ENCODE data around the gene ARHGAP33.

The ARHGAP33 gene

DNA sequence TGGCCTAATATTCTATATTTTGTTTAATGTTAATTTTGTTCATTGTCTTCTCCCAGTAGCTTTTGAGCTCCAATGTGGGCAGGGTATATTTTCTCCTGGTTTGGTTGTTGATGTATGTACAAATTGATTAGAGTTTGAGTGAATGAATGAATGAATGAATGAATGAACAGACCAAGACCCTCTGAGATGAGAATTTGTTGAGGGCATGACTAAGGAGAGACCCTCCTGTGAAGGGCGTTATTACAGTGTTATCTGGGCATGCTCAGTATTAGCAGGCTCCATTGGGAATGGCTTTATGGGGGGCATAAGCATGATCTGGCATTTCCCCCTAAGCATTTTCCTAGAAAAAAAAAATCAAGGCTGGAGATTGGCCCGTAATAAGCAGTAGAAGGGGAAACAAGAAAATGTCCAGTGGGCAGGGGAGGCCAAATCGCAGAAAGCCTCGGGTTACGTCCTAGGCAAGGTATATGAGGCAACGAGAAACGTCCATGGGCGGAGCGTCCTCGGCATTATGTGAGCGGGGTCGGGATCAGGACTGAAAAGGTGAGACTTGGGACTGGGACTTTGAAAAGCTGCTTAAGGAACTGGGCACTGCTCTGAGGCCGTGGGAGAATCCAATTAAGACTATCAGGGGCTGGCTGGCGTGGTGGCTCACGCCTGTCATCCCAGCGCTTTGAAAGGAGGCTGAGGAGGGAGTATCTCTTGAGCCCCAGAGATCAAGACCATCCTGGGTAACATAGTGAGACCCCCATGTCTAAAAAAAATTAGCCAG, 904 bp upstream of the ARHGAP33 start:
- DNase-seq (ENCODE audit: insufficient read length, low spot score) = no peak
- no peak for FAIRE-seq
- TF ChIP-seq POLR2A (IDR thresholded peaks at IDR 0.05; ENCODE audit: low read depth, low read length) = no peak

DNA sequence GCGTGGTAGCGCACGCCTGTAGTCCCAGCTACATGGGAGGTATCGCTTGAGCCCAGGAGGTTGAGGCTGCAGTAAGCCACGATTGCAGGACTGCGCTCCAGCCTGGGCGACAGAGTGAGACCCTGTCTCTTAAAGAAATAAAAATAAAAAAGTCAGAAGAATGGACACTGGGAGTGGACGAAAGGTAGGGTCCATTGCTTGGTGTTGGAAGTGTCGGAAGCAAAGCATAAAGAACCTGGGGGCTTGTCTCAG, 392 bp upstream of the ARHGAP33 start:
- FAIRE-seq = no peak
- TF ChIP-seq POLR2A (IDR thresholded peaks at IDR 0.05; ENCODE audit: low read depth, low read length) = no peak
- DNase-seq (ENCODE audit: insufficient read length, low spot score) = no peak

DNA sequence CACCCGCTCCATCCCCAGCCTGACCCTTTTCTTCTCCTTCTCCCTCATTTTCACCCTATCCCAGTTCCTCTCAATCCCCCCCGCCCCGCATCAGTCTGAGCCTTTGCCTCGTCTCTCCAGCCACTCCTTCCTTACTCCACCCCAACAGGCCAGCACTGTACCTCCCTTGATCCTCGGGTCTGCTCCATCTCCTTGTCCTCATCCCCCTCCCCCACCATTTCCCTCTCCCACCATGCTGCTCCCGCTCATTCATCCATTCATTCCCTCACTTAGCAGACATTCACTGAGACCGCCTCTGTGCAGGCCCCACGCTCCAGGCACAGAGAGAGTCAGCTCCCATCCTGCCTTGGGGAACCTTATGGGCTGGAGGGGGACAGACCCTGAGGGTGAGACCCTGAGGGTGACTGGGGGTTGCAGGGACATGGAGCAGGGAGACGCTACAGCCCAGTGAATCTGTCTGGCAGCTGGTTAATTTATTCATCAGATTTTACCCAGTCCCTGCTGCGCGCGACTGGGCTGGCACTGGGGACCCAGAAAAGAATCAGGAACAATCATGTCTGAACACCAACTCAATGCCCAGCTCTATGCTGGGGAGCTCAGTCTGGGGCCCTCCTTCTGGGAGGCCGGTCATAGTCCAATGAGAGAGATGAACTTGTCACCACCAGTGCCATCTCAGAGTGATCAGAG, 881 bp downstream of the ARHGAP33 start:
- DNase-seq (ENCODE audit: insufficient read length, low spot score) (no peak), FAIRE-seq (no peak)
- TF ChIP-seq POLR2A (IDR thresholded peaks at IDR 0.05; ENCODE audit: low read depth, low read length) = no peak

DNA sequence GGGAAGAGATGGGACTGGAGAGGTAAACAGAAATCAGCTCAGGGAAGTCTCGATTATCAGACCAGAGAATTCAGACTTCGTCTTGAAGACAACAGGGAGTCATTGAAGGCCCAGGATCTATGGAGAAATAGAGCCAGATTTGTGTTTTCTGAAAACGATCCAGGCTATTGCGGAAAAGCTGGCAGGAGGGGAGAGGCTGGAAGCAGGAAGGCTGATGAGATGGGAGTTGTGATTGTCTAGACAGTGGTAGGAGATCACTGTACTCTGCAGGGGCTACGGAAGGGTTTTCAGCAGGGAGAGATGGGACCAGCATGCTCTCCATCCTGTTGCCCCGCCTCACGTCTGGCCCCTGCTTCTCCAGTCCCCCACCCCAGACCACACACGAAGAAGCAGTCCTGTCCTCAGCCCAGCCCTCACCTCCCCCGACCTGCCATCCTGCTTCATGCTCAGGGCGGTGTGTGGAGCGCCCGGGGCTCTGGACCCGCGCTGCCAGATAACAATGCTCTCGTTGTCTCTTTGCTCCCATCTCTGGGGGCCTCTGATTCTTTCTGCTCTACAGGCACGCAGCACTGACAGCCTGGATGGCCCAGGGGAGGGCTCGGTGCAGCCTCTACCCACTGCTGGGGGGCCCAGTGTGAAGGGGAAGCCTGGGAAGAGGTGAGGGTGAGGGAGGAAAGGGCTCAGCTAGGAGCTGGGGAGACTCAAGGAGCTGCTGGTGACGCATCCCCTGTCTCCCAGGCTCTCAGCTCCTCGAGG, 1.9 kb downstream of the ARHGAP33 start:
- no peak for FAIRE-seq

DNA sequence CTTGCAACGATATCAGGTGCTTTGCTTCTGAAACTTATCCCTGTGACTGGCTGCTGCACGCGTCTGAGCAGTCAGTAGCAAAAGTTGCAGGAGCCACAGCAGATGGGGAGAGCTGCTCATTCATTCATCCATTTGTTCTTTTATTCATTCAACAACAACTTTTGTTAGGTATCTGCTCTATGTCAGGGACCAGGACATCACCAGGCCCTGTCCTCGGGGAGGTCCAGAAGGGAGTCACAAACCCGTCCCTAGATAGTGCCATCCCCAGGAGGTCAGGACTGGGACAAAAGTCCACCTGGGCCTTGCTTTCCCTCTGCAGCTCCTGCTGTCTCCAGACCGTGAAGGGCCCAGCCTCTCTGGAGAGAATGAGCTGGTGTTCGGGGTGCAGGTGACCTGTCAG, 2.6 kb downstream of the ARHGAP33 start:
- no peak for DNase-seq (ENCODE audit: insufficient read length, low spot score)
- no peak for TF ChIP-seq POLR2A (IDR thresholded peaks at IDR 0.05; ENCODE audit: low read depth, low read length)
- FAIRE-seq = no peak

More for the DNA sequence above, 1.9 kb downstream of the ARHGAP33 start:
- TF ChIP-seq POLR2A (IDR thresholded peaks at IDR 0.05; ENCODE audit: low read depth, low read length) = no peak
- no peak for DNase-seq (ENCODE audit: insufficient read length, low spot score)

DNA sequence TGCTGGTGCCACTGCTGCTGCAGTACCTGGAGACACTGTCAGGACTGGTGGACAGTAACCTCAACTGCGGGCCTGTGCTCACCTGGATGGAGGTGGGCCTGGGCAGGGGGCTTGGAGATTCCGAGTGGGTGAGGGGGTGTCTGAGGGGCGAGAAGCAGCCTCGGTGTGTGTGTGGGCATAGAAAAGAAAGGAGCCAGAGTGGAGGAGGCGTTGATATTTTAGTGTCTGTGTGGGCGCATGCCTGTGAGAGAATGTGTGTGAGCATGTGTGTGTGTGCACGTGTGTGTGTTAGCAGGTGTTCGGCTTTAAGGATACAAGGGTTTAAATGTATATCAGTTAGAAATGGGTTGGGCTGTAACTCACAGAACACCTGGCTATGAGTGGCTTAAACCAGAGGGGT, 3.7 kb downstream of the ARHGAP33 start:
- DNase-seq (ENCODE audit: insufficient read length, low spot score) = no peak
- FAIRE-seq = no peak
- TF ChIP-seq POLR2A (IDR thresholded peaks at IDR 0.05; ENCODE audit: low read depth, low read length) = no peak

DNA sequence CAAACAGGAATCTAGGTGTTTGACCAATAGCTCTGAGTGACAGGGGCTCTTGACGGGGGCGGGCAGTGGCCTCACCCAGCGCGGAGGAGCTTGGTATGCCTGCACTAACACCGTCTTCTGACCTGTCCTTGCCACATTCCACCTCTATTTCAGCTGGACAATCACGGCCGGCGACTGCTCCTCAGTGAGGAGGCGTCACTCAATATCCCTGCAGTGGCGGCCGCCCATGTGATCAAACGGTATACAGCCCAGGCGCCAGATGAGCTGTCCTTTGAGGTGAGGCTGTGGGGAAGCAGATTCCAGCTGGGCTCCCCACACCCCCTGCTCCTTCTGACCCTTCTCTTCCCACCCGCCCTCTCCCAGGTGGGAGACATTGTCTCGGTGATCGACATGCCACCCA, 4.7 kb downstream of the ARHGAP33 start:
- DNase-seq (ENCODE audit: insufficient read length, low spot score) = no peak
- no peak for TF ChIP-seq POLR2A (IDR thresholded peaks at IDR 0.05; ENCODE audit: low read depth, low read length)
- no peak for FAIRE-seq

DNA sequence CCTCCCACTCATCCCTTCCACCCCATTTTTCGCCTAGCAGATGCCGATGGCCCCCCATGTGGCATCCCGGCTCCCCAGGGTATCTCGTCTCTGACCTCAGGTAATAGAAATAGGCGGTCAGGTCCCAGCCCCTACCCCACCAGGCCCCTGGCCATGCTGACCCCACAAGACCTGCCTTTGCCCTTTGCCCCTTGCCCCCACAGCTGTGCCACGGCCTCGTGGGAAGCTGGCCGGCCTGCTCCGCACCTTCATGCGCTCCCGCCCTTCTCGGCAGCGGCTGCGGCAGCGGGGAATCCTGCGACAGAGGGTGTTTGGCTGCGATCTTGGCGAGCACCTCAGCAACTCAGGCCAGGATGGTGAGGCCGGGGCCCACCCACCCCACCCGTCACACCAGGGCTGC, 5.4 kb downstream of the ARHGAP33 start:
- no peak for TF ChIP-seq POLR2A (IDR thresholded peaks at IDR 0.05; ENCODE audit: low read depth, low read length)
- DNase-seq (ENCODE audit: insufficient read length, low spot score) = no peak
- FAIRE-seq = no peak

DNA sequence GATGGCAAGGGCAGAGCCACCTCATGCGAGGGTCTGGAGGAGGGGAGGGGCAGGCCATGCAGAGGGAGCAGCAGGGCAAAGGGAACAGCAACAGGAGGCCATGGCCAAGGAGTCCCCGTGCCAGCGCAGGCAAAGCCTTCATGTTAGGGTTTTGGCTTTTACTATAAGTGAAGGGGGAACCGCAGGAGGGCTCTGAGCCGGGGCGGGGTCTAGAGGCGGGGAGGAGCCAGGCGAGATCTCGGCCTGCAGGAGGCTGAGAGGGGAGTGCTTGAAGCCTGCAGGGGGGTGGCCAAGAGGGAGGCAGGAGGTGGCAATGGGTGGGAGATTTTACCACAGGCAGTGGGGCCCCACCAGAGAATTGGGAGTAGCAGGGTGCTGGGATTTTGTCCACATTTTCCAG, 6.3 kb downstream of the ARHGAP33 start:
- FAIRE-seq = no peak
- DNase-seq (ENCODE audit: insufficient read length, low spot score) = no peak
- TF ChIP-seq POLR2A (IDR thresholded peaks at IDR 0.05; ENCODE audit: low read depth, low read length) = no peak

DNA sequence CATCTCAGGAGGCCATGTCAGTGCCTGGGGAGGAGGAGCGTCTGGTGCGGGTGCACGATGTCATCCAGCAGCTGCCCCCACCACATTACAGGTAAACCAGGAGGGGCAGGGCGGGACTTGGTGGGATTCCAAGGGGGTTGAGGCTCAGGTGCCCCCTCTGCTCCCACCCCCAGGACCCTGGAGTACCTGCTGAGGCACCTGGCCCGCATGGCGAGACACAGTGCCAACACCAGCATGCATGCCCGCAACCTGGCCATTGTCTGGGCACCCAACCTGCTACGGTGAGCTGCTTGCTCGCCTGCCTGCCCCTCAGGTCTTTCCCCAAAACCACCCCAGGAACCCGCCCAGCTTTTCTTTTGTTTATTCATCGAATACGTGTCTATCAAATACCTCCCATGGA, 7.2 kb downstream of the ARHGAP33 start:
- FAIRE-seq = no peak
- no peak for TF ChIP-seq POLR2A (IDR thresholded peaks at IDR 0.05; ENCODE audit: low read depth, low read length)
- no peak for DNase-seq (ENCODE audit: insufficient read length, low spot score)

DNA sequence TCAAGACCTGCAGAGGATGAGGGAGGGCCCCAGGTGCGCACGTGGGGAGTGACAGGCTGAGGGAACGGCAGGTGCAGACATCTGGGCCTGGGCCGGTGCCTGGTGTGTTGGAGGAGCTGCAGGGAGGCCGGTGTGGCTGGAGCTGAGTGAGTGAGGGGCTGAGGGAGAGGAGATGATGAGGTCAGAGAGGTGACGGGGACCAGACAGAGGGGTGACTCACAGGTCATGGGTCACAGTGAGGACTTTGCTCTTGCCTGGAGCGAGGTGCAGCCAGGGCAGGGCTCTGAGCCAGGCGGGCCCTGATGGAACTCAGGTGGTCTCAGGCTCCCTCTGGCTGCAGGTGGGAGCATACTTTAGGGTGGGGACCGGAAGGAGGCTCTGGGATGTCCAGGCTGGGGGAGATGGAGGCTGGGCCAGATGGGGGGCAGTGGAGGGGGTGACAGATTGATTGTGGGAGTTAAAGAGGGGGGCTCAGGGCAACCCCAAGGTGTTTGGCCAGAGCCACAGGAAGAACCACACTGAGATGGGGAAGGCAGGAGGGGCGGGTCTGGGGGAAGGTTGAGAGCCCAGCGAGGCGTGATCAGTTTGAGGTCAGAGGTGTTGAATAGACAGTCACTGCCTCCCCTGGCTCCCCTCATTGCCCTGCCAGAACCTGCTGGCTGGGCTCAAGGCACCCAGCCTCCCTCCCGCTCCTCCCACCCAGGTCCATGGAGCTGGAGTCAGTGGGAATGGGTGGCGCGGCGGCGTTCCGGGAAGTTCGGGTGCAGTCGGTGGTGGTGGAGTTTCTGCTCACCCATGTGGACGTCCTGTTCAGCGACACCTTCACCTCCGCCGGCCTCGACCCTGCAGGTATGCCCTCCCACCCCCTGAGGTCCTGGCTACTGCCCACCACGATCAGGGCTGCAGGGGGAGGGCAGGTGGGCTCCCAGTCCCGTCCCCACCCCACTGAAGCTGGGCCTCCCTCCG, 8.4 kb downstream of the ARHGAP33 start:
- no peak for FAIRE-seq
- TF ChIP-seq POLR2A (IDR thresholded peaks at IDR 0.05; ENCODE audit: low read depth, low read length) = no peak
- no peak for DNase-seq (ENCODE audit: insufficient read length, low spot score)

DNA sequence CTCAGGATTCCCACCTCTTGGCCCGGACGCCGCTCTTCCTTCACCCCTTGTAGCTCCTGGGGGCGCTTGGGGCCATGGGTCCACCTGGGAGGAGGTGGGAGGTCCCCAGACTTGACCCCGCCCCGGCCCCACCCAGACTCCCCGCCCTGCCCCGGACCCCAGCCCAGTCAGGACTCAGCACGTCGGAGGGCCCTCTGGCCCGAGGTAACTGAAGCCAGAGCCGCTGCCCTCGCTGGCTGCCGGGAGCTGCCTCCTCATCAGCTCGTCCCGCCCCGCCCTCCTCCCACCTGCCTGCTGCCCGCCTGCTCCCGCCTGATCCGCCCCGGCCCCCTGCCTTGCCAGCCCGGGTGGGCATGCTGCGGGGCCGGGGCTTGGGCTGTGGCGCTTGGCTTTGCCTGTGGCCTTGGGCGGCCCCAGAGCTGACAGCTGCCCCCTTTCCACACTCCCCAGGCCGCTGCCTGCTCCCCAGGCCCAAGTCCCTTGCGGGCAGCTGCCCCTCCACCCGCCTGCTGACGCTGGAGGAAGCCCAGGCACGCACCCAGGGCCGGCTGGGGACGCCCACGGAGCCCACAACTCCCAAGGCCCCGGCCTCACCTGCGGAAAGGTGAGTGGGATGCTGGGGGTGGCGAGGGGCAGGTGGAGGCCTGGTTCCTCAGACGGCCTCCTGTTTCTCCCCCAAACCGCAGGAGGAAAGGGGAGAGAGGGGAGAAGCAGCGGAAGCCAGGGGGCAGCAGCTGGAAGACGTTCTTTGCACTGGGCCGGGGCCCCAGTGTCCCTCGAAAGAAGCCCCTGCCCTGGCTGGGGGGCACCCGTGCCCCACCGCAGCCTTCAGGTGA, 9.4 kb downstream of the ARHGAP33 start:
- FAIRE-seq (no peak), DNase-seq (ENCODE audit: insufficient read length, low spot score) (no peak)
- no peak for TF ChIP-seq POLR2A (IDR thresholded peaks at IDR 0.05; ENCODE audit: low read depth, low read length)

DNA sequence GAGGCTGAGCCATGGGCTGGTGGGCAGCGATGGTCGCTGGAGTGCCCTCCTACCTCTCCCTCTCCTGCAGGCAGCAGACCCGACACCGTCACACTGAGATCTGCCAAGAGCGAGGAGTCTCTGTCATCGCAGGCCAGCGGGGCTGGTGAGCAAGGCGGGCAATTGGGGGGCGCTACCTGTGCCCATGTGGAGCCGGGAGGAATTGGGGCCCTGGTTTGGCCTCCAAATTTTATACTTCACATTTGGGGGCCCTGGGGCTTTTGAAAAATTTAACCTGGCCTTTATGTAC, 9.9 kb downstream of the ARHGAP33 start:
- DNase-seq (ENCODE audit: insufficient read length, low spot score) = no peak
- no peak for FAIRE-seq
- TF ChIP-seq POLR2A (IDR thresholded peaks at IDR 0.05; ENCODE audit: low read depth, low read length) = no peak
